ENCODE results near the gene ING5. TPM values are rescaled to one million over a fixed set of nuclear protein-coding genes. Genes with fewer than 3 reads are reported as not detected.
A peak's percentile ranks its signal among the peaks of the same experiment; 100 is the strongest.

The ING5 gene
- total RNA-seq, 1 donor from 2014 or later = 41.5 TPM

- Histone ChIP-seq H3K27ac (peak within 1 kb of the TSS; percentile 88), H3K4me3 (peak within 1 kb of the TSS; percentile 80 to 99), H3K36me3 (peaks cover 0 to 22% of the 10 kb centered on the region in 2 donors), H3K27me3 (no peaks in the 10 kb centered on the region), H3K4me1 (peaks cover 36% of the 10 kb centered on the region), H3K9me3 (no peaks in the 10 kb centered on the region)
- DNase-seq (ENCODE audit: extremely low spot score in 2 of 2) = peak in 1 of 2 donors; percentile 95
- TF ChIP-seq POLR2AphosphoS5 (IDR thresholded peaks at IDR 0.05; ENCODE audit: insufficient read depth in 1 of 2, low read depth in 1 of 2) (peak; percentile 17 to 58), CTCF (IDR thresholded peaks at IDR 0.05) (peak in 1 of 3 experiments; percentile 1), POLR2A (IDR thresholded peaks at IDR 0.05) (peak in 1 of 2 donors; percentile 72)
- intact Hi-C loops (cut with DNase I) = loop anchor here (2.0 kb wide), 1 partner anchor 16 kb away; the partner anchor contains the start of gene ING5
These were observed 15.0 kb upstream of the ING5 start, which contains the start of gene DTYMK for GRCh38 chr2:241686650-241687425. Gene DTYMK (minus strand): TSS chr2:241686815. CDS start chr2:241686783, 32 bp downstream.

- H3K4me3 ChIP-seq = no peak overlapping the region
- TF ChIP-seq POLR2A (IDR thresholded peaks at IDR 0.05) (no peak), POLR2AphosphoS5 (IDR thresholded peaks at IDR 0.05; ENCODE audit: insufficient read depth in 1 of 2, low read depth in 1 of 2) (no peak), CTCF (IDR thresholded peaks at IDR 0.05) (no peak)
- H3K36me3 ChIP-seq = peaks cover 0 to 30% of the 10 kb centered on the region in 2 donors
- no peaks in the 10 kb centered on the region for H3K27me3 ChIP-seq
- intact Hi-C loops (cut with DNase I) = no loop called here
- H3K4me1 ChIP-seq = peaks cover 36% of the 10 kb centered on the region
- H3K27ac ChIP-seq = no peak overlapping the region
- no peaks in the 10 kb centered on the region for H3K9me3 ChIP-seq
- no peak for DNase-seq (ENCODE audit: extremely low spot score in 2 of 2)
These were observed 12.5 kb upstream of the ING5 start for GRCh38 chr2:241689306-241689705.

GRCh38 chr2:241690202-241690717 is 11.6 kb upstream of the ING5 start:
- no peaks in the 10 kb centered on the region for H3K9me3 ChIP-seq
- H3K27ac ChIP-seq = no peak overlapping the region
- no peaks in the 10 kb centered on the region for H3K27me3 ChIP-seq
- H3K4me1 ChIP-seq = peaks cover 36% of the 10 kb centered on the region
- intact Hi-C loops (cut with DNase I) = no loop called here
- H3K36me3 ChIP-seq = peaks cover 0 to 32% of the 10 kb centered on the region in 2 donors
- DNase-seq (ENCODE audit: extremely low spot score in 2 of 2) = no peak
- H3K4me3 ChIP-seq = no peak overlapping the region
- TF ChIP-seq POLR2AphosphoS5 (IDR thresholded peaks at IDR 0.05; ENCODE audit: insufficient read depth in 1 of 2, low read depth in 1 of 2) (no peak), CTCF (IDR thresholded peaks at IDR 0.05) (no peak), POLR2A (IDR thresholded peaks at IDR 0.05) (no peak)

- Histone ChIP-seq H3K27me3 (no peaks in the 10 kb centered on the region), H3K4me1 (peaks cover 24% of the 10 kb centered on the region), H3K27ac (no peak overlapping the region), H3K4me3 (no peak overlapping the region), H3K36me3 (peaks cover 0 to 32% of the 10 kb centered on the region in 2 donors), H3K9me3 (no peaks in the 10 kb centered on the region)
- intact Hi-C loops (cut with DNase I) = no loop called here
- no peak for DNase-seq (ENCODE audit: extremely low spot score in 2 of 2)
- TF ChIP-seq POLR2A (IDR thresholded peaks at IDR 0.05) (no peak), CTCF (IDR thresholded peaks at IDR 0.05) (no peak), POLR2AphosphoS5 (IDR thresholded peaks at IDR 0.05; ENCODE audit: insufficient read depth in 1 of 2, low read depth in 1 of 2) (no peak)
These were observed 9.4 kb upstream of the ING5 start for GRCh38 chr2:241692448-241692847.

GRCh38 chr2:241695651-241696050 is 6.2 kb upstream of the ING5 start:
- Histone ChIP-seq H3K9me3 (no peaks in the 10 kb centered on the region), H3K36me3 (peaks cover 0 to 21% of the 10 kb centered on the region in 2 donors), H3K27me3 (no peaks in the 10 kb centered on the region), H3K4me1 (peaks cover 4% of the 10 kb centered on the region), H3K27ac (no peak overlapping the region), H3K4me3 (no peak overlapping the region)
- intact Hi-C loops (cut with DNase I) = no loop called here
- TF ChIP-seq POLR2A (IDR thresholded peaks at IDR 0.05) = no peak
- TF ChIP-seq POLR2AphosphoS5 (IDR thresholded peaks at IDR 0.05; ENCODE audit: insufficient read depth in 1 of 2, low read depth in 1 of 2) = no peak
- no peak for TF ChIP-seq CTCF (IDR thresholded peaks at IDR 0.05)
- DNase-seq (ENCODE audit: extremely low spot score in 2 of 2) = no peak

All from vagina (tissue), 2 donors.